ENCODE data around the gene PLEKHA1.

PLEKHA1 gene

GRCh38 chr10:122480146-122480833, 105.8 kb downstream of the PLEKHA1 start:
- DNase-seq (ENCODE audit: low read depth in 2 of 2), result no peak

GRCh38 chr10:122481296-122482056, 107.0 kb downstream of the PLEKHA1 start:
- DNase-seq (ENCODE audit: low read depth in 2 of 2), result no peak
